ENCODE data around the gene IGLL1. TPM values are rescaled to one million over a fixed set of nuclear protein-coding genes. Genes with fewer than 3 reads are reported as not detected.

IGLL1 gene
- total RNA-seq, 1 donor from 2014 or later, result not detected

GRCh38 chr22:23527971-23528740 lies 51.9 kb downstream of the IGLL1 start:
- H3K9me3 Mint-ChIP-seq, result no peaks in the 10 kb centered on the region
- H3K4me3 Mint-ChIP-seq, result no peak overlapping the region
- peak overlapping the region; percentile 95 for H3K27ac Mint-ChIP-seq
- peaks cover 5% of the 10 kb centered on the region for H3F3A ChIP-seq (ENCODE audit: low read depth)
- H3K79me2 ChIP-seq (ENCODE audit: low read depth), result no peaks in the 10 kb centered on the region
- no peaks in the 10 kb centered on the region for H3K27me3 ChIP-seq
- DNase-seq (ENCODE audit: low spot score), result no peak
- no peak overlapping the region for H3K9ac ChIP-seq
- no peaks in the 10 kb centered on the region for H3K36me3 ChIP-seq
- no peak overlapping the region for H3K27ac ChIP-seq
- H2AFZ ChIP-seq (replicated peaks), result no peak overlapping the region
- H3K9me3 ChIP-seq (ENCODE audit: low read depth), result no peaks in the 10 kb centered on the region
- H4K20me1 ChIP-seq (ENCODE audit: low read depth), result no peaks in the 10 kb centered on the region
- no peaks in the 10 kb centered on the region for H3K36me3 Mint-ChIP-seq
- no peak overlapping the region for H3K4me2 ChIP-seq
- peaks cover 7% of the 10 kb centered on the region for H3K4me1 ChIP-seq
- H3K4me1 Mint-ChIP-seq, result peaks cover 63% of the 10 kb centered on the region
- peaks cover 2% of the 10 kb centered on the region for H3K27me3 Mint-ChIP-seq (ENCODE audit: insufficient read depth, low read depth)
- H3K4me3 ChIP-seq, result no peak overlapping the region
- TF ChIP-seq EZH2 (IDR thresholded peaks at IDR 0.05) (no peak), CTCF (IDR thresholded peaks at IDR 0.05) (no peak), EZH2phosphoT487 (IDR thresholded peaks at IDR 0.05) (no peak)

DNA sequence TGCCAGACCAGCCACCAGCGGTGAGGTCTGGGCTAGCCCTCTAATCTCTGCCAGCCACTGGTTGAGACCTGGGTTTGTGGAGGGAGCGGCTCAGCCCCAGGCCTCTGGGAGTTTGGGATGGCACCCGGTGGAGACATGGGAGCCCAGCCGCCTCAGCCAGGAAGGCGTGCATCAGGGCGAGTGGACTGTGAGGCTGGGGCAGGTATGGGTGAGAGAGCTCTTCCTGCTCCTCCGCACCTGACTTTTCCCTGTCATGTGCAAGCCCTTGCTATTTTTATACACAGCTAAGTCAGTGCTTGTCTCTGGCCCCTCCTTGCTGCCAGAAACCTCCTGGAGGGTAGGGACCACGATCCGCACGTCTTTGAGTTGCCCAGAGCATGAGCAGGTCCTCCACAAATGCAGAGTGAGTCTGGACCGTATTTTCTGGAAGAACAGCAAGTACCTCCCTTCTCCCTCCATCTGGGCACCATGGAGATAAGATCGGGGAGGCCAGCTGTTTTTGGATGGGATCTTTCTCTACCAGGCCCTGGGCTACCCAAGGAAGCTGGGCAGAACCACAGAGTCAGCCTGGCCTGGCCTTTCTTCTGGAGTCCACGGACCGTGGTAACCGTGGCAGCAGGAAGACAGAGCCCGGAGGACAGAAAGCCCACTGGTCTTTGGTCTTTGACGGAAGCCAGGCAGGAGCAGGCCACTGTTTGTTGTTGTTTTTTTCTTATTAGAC lies 53.3 kb downstream of the IGLL1 start:
- Mint-ChIP-seq H3K27me3 (ENCODE audit: insufficient read depth, low read depth) (peaks cover 4% of the 10 kb centered on the region), H3K27ac (peak overlapping the region; percentile 93)
- H3K79me2 ChIP-seq (ENCODE audit: low read depth), result no peaks in the 10 kb centered on the region

GRCh38 chr22:23525510-23525909 lies 54.6 kb downstream of the IGLL1 start:
- Histone ChIP-seq H3K4me2 (no peak overlapping the region), H2AFZ (replicated peaks) (no peak overlapping the region), H3K4me1 (peaks cover 19% of the 10 kb centered on the region), H4K20me1 (ENCODE audit: low read depth) (no peaks in the 10 kb centered on the region), H3F3A (ENCODE audit: low read depth) (peaks cover 30% of the 10 kb centered on the region), H3K36me3 (no peaks in the 10 kb centered on the region), H3K9me3 (ENCODE audit: low read depth) (no peaks in the 10 kb centered on the region), H3K27ac (no peak overlapping the region), H3K4me3 (no peak overlapping the region), H3K9ac (no peak overlapping the region), H3K27me3 (no peaks in the 10 kb centered on the region), H3K79me2 (ENCODE audit: low read depth) (no peaks in the 10 kb centered on the region)
- Mint-ChIP-seq H3K27me3 (ENCODE audit: insufficient read depth, low read depth) (peaks cover 6% of the 10 kb centered on the region), H3K9me3 (no peaks in the 10 kb centered on the region), H3K36me3 (no peaks in the 10 kb centered on the region), H3K4me1 (peaks cover 61% of the 10 kb centered on the region), H3K27ac (peak overlapping the region; percentile 70), H3K4me3 (no peak overlapping the region)
- no peak for TF ChIP-seq EZH2phosphoT487 (IDR thresholded peaks at IDR 0.05)
- no peak for TF ChIP-seq EZH2 (IDR thresholded peaks at IDR 0.05)
- no peak for TF ChIP-seq CTCF (IDR thresholded peaks at IDR 0.05)
- DNase-seq (ENCODE audit: low spot score), result no peak

More for the DNA sequence above, 53.3 kb downstream of the IGLL1 start:
- H3F3A ChIP-seq (ENCODE audit: low read depth), result peaks cover 17% of the 10 kb centered on the region
- H3K36me3 Mint-ChIP-seq, result no peaks in the 10 kb centered on the region
- no peaks in the 10 kb centered on the region for H3K27me3 ChIP-seq
- no peak overlapping the region for H2AFZ ChIP-seq (replicated peaks)
- TF ChIP-seq EZH2 (IDR thresholded peaks at IDR 0.05) (no peak), CTCF (IDR thresholded peaks at IDR 0.05) (no peak), EZH2phosphoT487 (IDR thresholded peaks at IDR 0.05) (no peak)
- no peak overlapping the region for H3K4me2 ChIP-seq
- H3K36me3 ChIP-seq, result no peaks in the 10 kb centered on the region
- H3K4me1 ChIP-seq, result peaks cover 7% of the 10 kb centered on the region
- DNase-seq (ENCODE audit: low spot score), result no peak
- no peak overlapping the region for H3K4me3 ChIP-seq
- no peaks in the 10 kb centered on the region for H3K9me3 ChIP-seq (ENCODE audit: low read depth)
- peaks cover 60% of the 10 kb centered on the region for H3K4me1 Mint-ChIP-seq
- H3K9ac ChIP-seq, result no peak overlapping the region
- H3K9me3 Mint-ChIP-seq, result no peaks in the 10 kb centered on the region
- no peaks in the 10 kb centered on the region for H4K20me1 ChIP-seq (ENCODE audit: low read depth)
- no peak overlapping the region for H3K27ac ChIP-seq
- no peak overlapping the region for H3K4me3 Mint-ChIP-seq

All from neural progenitor cell (in vitro differentiated cells).